Amygdala (tissue), 56 donors: ENCODE results near the gene PRKAR2B.
"Not testable (repeated sequence)": the region's sequence is repeated elsewhere in the genome, so short reads cannot be mapped to it uniquely, and the experiment has no call there.

ENCODE experiments used
- DNase-seq, 56 donors: peaks; one replicate each; lab custom pipeline; 2025; lab: John Stamatoyannopoulos, UW

PRKAR2B gene

DNA sequence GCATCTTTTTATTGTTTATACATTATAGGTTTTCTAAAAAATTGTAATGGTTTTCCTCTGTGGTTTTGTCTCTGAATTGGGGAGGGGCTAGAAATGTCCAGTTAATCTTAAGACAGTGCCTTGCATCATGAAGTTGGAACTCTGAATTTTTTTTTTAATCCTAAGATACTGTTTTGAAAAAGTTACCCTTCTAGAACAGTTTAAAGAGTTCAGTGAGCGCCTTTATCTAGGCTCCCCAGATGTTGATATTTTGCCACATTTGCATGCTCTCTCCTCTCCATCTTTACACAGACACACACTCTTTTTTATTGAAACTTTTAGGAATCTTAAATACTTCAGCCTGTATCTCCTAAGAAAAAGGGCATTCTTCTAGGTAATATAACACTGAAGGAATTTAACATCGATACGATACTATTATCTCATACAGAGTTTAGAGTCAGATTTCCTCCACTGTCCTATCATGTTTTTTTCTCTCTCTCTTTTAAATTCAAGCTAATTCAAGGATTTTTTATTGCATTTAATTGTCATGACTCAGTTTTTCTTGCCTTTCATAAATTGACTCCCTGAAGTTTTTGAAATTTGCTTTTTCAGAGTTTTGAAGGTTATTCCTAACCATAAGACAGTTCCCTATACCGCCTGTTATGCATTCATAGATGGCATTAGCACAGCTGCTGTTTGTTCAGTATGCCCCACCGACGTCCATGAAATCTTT lies 31.5 kb downstream of the PRKAR2B start:
- no peak for DNase-seq

DNA sequence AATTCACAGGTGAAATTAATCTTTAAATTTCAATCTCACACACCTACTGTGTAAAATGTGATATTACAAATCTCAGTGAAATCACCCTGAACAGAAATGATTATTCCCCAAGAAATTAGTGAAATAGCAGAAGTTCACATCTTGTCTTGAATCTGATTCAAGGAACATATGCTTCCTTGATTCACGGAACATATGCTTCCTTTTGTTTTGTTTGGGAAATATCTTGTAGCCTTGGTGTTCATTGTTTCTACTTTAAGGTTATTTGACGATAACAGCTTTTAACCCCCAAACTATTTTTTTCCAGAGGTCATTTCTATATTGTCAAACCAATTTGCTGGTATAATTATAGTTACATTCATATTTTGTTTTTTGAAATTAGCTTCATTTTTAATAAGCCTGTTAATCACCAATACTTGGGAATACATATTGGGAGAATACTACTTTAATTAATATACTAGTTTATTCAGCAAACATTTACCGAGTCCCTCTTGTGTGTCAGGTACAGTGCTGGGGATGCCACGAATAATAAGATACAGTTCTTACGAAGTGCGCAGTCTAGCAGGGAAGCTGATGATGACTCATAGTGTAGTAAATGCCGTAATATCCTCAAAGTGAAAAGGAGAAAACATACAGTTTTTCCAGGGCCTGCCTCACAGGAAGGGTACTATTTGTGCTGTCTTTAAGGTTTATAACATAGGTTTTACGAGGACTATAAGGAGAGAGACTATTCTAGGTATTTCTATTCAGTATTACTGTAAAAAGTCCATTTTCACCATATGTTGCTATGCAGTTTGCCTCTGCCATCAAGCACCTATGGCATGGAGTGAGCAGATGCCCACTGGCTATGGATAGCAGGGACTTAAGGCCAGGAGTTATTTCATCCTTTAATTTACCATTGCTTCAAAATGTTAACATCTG lies 32.5 kb downstream of the PRKAR2B start:
- DNase-seq = no peak

- DNase-seq = no peak
Observed at GRCh38 chr7:107077699-107078516, 33.4 kb downstream of the PRKAR2B start.

DNA sequence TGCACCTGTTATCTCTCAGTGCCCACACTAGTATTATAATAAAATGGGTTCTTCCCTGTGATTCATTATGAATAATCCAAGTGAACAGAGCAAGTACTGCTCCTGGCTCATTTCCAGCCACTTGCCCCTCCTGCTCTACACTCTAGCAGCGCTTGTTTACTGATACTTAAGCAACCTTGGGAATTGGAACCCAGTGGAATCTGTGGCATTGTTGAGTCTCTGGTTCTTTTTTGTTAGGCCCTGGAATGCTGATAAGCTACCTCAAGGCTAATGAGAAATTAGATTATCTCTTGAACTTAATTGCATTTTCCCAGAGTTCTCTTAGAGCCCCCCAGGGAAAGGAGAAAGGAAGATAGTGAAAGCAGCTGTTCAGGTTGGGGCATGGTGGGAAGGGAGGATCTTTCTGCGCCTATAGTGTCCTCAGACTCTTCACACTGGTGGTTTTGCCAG lies 34.0 kb downstream of the PRKAR2B start:
- DNase-seq = no peak

DNA sequence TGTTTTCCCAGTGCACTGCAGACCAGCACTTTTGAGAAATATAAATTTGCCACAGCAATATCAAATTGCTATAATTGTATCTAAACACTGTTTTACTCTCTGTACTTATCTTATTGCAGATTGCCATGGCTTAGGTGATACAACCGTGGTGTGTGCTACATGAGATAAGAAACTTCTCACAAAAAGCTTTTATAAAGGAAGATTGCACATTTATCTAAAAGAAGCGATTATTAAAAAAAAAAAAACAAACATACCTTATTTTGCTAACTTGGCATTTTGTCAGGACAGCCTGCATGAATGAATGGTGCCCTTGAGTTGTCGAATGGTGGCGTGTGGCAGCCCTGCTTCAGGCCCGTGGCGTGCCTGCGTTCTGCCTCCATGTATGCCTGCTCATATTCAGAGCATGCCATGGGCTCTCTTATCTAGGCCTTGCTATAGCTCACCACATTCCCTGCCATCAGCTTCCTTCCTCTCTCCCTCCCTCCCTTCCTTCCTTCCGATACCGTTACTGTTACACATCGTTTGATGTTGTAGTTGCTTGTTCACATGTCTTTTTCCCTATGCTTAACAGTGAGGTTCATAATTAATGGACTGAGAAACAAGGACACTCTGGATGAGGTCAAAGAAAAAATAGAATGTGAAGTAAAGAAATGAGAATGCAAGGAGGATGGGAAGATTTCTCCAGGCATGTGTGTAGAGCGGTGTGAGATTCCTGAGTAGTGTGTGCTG lies 34.9 kb downstream of the PRKAR2B start:
- no peak for DNase-seq

DNA sequence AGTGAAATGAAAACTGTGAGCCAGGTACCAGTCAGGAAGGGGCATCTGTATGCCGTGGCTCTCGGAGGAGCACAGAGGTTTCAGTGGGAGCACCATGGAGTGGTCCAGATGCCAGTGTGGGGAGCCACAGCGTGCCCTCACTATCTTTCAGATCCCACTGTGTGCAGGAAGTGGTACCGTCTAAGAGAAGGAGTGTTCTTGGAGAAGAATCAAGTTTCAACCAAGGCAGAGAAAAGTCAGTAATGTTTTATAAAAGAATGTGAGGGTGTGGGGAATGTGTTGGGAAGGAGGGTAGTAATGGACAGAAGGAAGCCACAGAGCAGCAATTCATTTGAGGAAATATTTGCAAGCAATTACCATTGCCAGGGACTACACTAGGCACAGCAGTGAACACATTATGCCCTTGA lies 35.6 kb downstream of the PRKAR2B start:
- no peak for DNase-seq

DNA sequence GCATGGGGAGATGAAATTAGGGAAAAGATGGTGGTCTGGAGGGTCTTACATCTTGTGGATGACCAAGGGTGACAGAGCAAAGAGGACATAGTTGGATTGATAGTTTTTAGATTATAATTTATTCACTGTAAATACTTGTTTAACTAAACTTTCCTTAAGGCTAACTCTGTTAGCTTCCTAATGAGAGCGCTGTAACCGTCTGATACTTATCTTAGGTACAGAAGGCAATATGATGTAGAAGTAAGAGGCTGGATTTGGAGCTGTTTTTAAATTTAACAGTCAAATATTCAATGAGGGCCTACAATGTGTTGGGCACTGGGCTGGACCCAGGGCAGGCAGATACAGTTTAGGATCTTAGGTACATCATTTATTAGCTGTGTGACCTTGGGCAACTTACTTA lies 36.0 kb downstream of the PRKAR2B start:
- DNase-seq = no peak

- DNase-seq = no peak
Observed at GRCh38 chr7:107085180-107085579, 40.7 kb downstream of the PRKAR2B start.

DNA sequence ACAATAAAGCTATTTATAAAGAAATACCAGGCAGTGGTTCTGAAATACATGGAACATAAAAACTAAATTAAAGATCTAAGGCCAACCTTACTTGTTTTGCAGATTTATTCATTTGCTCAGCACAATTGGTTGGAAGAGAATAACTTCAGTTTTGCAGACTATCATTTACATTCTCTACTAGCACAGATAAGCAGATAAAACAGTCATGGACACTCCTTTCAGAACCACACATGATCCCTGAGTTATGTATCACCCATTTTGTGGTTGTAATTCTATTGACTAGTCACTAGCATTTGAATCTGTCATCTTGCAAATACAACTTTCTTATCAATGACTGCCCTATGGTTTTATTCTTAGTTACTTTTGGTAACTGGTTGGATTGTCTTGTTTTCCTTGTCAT lies 45.1 kb downstream of the PRKAR2B start:
- DNase-seq = no peak

DNA sequence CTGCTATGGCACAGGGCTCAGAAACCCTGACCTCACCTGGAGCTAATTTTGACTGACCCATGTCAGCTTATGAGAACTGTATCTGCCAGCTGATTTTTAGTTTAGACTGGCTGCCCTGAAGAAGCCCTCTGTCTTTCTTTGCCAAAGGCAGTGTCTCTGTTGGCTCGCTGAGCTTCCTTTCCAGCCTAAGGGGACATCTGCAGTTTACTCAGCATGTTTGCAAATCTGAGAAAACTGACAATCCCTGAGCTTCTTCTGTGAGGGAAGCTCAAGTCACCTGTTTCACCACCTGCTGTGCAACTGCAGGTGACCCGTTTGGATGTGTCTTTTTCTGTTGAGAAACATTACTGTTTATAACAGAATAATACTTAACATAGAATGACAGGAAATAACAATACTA lies 46.0 kb downstream of the PRKAR2B start:
- no peak for DNase-seq

DNA sequence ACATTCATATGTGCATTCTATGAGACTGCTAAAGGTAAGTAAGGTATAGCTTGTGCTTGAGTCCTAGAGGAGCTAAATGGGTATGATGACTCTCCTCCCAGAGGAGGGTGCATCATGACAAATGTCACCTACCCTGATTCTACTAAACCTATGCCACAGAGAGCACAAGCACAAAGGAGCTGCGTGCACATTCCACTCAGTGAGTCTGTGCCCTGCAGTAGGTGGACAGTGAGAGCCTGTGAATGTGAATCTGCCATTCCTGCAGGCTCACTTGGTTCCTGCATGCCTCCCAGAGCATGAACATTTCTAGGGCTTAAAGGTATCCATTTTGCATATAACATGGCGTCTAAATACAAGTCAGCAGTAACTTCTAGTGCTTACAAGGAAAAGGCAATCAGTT lies 46.8 kb downstream of the PRKAR2B start:
- DNase-seq = no peak

DNA sequence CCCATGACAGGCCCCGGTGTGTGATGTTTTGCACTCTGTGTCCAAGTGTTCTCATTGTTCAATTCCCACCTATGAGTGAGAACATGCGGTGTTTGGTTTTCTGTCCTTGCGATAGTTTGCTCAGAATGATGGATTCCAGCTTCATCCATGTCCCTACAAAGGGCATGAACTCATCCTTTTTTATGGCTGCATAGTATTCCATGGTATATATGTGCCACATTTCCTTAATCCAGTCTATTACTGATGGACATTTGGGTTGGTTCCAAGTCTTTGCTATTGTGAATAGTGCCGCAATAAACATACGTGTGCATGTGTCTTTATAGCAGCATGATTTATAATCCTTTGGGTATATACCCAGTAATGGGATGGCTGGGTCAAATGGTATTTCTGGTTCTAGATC lies 49.2 kb downstream of the PRKAR2B start:
- DNase-seq = not testable (repeated sequence)

DNA sequence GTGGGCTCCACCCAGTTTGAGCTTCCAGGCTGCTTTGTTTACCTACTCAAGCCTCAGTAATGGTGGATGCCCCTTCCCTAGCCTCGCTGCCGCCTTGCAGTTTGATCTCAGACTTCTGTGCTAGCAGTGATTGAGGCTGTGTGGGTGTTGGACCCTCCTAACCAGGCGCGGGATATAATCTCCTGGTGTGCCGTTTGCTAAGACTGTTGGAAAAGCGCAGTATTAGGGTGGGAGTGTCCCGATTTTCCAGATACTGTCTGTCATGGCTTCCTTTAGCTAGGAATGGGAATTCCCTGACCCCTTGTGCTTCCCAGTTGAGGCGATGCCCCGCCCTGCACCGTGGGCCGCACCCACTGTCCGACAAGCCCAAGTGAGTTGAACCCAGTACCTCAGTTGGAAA lies 54.6 kb downstream of the PRKAR2B start:
- not testable (repeated sequence) for DNase-seq

DNA sequence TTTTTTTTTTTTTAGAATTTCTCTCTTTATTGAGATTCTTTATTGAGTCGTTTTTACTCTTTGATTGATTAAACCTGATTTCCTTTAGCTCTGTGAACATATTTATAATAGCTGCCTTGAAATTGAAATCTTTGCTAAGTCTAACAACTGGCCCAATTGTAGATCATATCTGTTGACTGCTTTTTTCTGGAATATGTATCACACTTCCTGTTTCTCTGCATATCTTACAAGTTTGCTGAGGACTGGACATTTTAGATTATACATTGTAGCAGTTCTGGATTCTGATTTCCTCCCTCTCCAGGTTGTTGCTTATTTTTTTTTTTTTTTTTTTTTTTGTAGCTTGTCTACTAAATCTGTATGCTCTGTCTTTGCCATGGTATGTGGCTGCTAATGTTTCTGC lies 56.3 kb downstream of the PRKAR2B start:
- no peak for DNase-seq

DNA sequence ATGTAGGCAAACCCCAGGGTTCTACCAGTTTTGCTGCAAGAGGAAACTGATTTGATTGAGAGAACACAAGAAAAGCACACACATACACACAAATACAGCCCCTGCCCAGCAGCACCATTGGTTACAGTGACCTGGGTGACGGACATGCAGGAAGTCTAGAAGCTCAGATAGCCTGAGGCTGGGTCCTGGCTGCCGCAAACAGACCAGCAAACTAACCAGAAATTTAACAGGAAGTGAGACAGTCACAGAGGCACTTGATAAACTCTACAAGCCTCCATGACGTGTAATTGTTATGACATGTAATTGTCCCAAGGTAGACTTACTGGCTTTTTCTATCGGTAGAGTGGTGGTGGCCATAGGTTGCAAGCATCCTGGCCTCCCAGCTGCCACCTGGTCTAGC lies 58.9 kb downstream of the PRKAR2B start:
- no peak for DNase-seq

GRCh38 chr7:107104801-107105200 lies 60.3 kb downstream of the PRKAR2B start:
- no peak for DNase-seq

- DNase-seq = no peak
Observed at GRCh38 chr7:107105591-107106245, 61.2 kb downstream of the PRKAR2B start.

- DNase-seq = no peak
Observed at GRCh38 chr7:107108793-107109371, 64.4 kb downstream of the PRKAR2B start.

DNA sequence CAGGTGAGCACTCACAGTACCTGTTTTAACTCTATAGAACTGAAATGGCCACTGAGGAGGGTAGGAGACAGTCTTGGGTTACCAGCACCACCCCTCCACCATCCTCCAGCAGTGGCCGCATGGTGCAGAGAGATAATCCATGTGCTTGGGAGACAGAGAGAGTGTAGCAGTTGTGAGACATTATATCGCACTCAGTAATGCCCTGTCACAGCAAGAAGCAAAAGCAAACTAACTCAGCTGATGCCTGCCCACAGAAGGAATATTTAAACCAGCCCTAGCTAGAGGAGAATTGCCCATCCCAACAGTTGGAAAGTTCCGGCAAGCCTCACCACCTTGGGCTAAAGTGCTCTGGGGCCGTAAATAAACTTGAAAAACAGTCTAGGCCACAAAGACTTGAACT lies 65.5 kb downstream of the PRKAR2B start:
- DNase-seq = no peak
